Keratinocyte (primary cell): Measurements from ENCODE around the gene TPBGL. TPM values are rescaled to one million over a fixed set of nuclear protein-coding genes. Genes with fewer than 3 reads are reported as not detected.

Experiments
- DNase-seq: peaks from one replicate; pipeline ENCODE4 v3.0.0-alpha.2; 2011; ENCODE audit warnings: low read depth, missing footprints, low spot score
- FAIRE-seq: peaks from 2 replicates; lab custom pipeline; 2011; peaks lifted over from hg19 to GRCh38; lab: Jason Lieb, UNC
- H2AFZ ChIP-seq: 2 replicates; pipeline ENCODE4 v1.6.0; 2012; ENCODE audit warnings: low read length, control low read depth, inconsistent platforms; ENCODE audit not compliant: control insufficient read depth
- H3K27ac ChIP-seq: 2 replicates; pipeline ENCODE4 v1.5.1; 2011; ENCODE audit warnings: low read length; ENCODE audit not compliant: control insufficient read depth, insufficient read depth
- H3K27me3 ChIP-seq: 3 replicates; pipeline ENCODE4 v1.6.0; 2011; ENCODE audit warnings: low read length; ENCODE audit not compliant: control insufficient read depth, insufficient read depth; ENCODE audit errors: extremely low read depth
- H3K36me3 ChIP-seq, 2 experiments: 2 replicates in 1 of 2; 3 replicates in 1 of 2; pipeline ENCODE4 v1.5.1; 2011; ENCODE audit warnings: low read length in 2 of 2, mild to moderate bottlenecking in 1 of 2; ENCODE audit not compliant: control insufficient read depth in 2 of 2, insufficient read depth in 2 of 2; ENCODE audit errors: extremely low read depth in 1 of 2
- H3K4me1 ChIP-seq: 3 replicates; pipeline ENCODE4 v1.5.1; 2011; ENCODE audit warnings: low read length; ENCODE audit not compliant: control insufficient read depth, insufficient read depth; ENCODE audit errors: extremely low read depth
- H3K4me2 ChIP-seq: 3 replicates; pipeline ENCODE4 v1.6.0; 2011; ENCODE audit warnings: low read depth, low read length; ENCODE audit not compliant: control insufficient read depth, insufficient read depth; ENCODE audit errors: extremely low read depth
- H3K4me3 ChIP-seq, 3 experiments: fragments of 200-600 bp in 1 of 3; sonication (generic) in 1 of 3; 2 replicates in 2 of 3; 3 replicates in 1 of 3; pipeline ENCODE4 v1.5.1; 2011 to 2016; ENCODE audit warnings: low read length in 3 of 3, mild to moderate bottlenecking in 3 of 3, control low read depth in 2 of 3, inconsistent platforms in 1 of 3, low read depth in 1 of 3, mixed read lengths in 1 of 3, mixed run types in 1 of 3, moderate library complexity in 1 of 3; ENCODE audit not compliant: control insufficient read depth in 2 of 3, insufficient read depth in 2 of 3; ENCODE audit errors: extremely low read depth in 1 of 3
- H3K79me2 ChIP-seq: 2 replicates; pipeline ENCODE4 v1.6.0; 2012; ENCODE audit warnings: low read length; ENCODE audit not compliant: control insufficient read depth, insufficient read depth
- H3K9ac ChIP-seq: 3 replicates; pipeline ENCODE4 v1.6.0; 2011; ENCODE audit warnings: low read length; ENCODE audit not compliant: control insufficient read depth, insufficient read depth; ENCODE audit errors: extremely low read depth
- H3K9me1 ChIP-seq: 3 replicates; pipeline ENCODE4 v1.6.0; 2011; ENCODE audit warnings: low read length; ENCODE audit not compliant: control insufficient read depth, insufficient read depth; ENCODE audit errors: extremely low read depth
- H3K9me3 ChIP-seq: 2 replicates; pipeline ENCODE4 v1.5.1; 2012; ENCODE audit warnings: low read depth, low read length; ENCODE audit not compliant: control insufficient read depth
- H4K20me1 ChIP-seq: 3 replicates; pipeline ENCODE4 v1.6.0; 2011; ENCODE audit warnings: low read length; ENCODE audit not compliant: control insufficient read depth, insufficient read depth; ENCODE audit errors: extremely low read depth
- EZH2 ChIP-seq: IDR thresholded peaks from one replicate; pipeline ENCODE4 v1.6.1; 2012; ENCODE audit warnings: inconsistent platforms, mild to moderate bottlenecking, low read length, moderate library complexity
- dilution Hi-C: fragments of 300-500 bp; cut with MboI; formaldehyde crosslinking; loops from one replicate; pipeline ENCODE4 v1.7.0; 2020; ENCODE audit warnings: low sequenced_read_pairs; ENCODE audit not compliant: extremely low pct_ligation_motif_present
- polyA plus RNA-seq, 5 experiments: library from polyadenylated mRNA; depleted of rRNA in 3 of 5; stranded (reverse) in 3 of 5; stranded (forward) in 1 of 5; unstranded in 1 of 5; fragments of >200 nt; gene quantifications; 1 replicate in 1 of 5; 2 replicates in 3 of 5; 3 replicates in 1 of 5; pipeline versions ENCODE4 v1.2.1 to v1.2.3, GENCODE V29; 2011 to 2012; ENCODE audit warnings: missing spikeins in 2 of 5, low read depth in 1 of 5, low replicate concordance in 1 of 5
- TF ChIP-seq, protein P1 (sequence below), 3 experiments: IDR thresholded peaks in 1 of 3; conservative IDR thresholded peaks in 1 of 3; optimal IDR thresholded peaks in 1 of 3; 2 replicates in 2 of 3; 3 replicates in 1 of 3; pipeline versions ENCODE3 to v1.5.1; 2011; ENCODE audit warnings: low read length in 3 of 3, mild to moderate bottlenecking in 3 of 3, moderate library complexity in 2 of 3, control low read depth in 1 of 3, inconsistent platforms in 1 of 3; ENCODE audit not compliant: insufficient read depth in 2 of 3; ENCODE audit errors: extremely low read depth in 1 of 3

Gene TPBGL
- polyA plus RNA-seq, 1 donor (not counting 4 experiments of a cell fraction or from before 2014, with no cell fraction given), result not detected

DNA sequence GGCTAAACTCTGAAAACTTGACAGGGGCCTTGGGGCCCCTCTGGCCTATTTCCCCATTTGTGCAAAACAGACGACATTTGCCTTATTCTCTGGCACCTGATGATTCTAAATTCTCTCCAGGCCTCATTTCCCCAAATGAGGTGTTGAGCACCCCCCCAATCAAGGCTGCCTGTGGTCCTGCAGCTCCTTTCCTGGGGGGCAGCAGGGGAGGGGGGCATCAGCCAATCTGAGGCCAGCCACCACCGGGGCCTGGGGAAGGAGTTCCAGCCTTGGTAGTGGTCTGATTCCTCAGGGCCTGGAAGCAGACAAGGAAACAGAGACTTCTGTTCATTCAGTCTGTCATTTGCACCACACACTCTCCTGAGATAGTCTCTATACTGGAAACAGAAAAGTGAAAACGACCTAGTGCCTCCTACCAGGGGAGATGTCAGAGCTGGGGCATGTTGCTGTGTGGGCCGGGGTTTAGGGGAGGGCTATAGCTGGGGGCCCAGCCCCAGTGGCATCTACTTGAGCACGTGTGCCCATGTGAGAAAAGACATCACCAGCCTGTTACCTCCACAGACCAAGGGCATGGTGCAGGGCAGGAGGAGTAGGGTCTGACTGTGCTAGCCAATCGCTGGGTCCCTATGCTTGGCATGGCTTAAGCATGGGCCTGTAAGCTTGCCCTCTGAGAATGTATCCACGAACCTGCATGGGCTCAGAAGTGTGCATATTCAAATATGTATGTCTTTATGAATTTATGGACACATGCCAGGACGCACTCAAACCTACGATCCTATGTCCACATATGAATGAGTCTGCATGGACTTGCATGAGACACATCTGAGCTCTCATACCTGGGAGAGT is 1.8 kb upstream of the TPBGL start:
- Histone ChIP-seq H3K9me3 (no peaks in the 10 kb centered on the region), H2AFZ (no peak overlapping the region), H3K27me3 (peaks cover 43% of the 10 kb centered on the region), H3K27ac (no peak overlapping the region), H3K4me1 (no peaks in the 10 kb centered on the region), H3K36me3 (no peaks in the 10 kb centered on the region), H3K4me2 (no peak overlapping the region), H3K9me1 (no peaks in the 10 kb centered on the region), H3K9ac (no peak overlapping the region), H4K20me1 (peaks cover 2% of the 10 kb centered on the region), H3K79me2 (no peaks in the 10 kb centered on the region), H3K4me3 (no peak overlapping the region)
- dilution Hi-C loops, result no loop called here
- FAIRE-seq (no peak), DNase-seq (no peak)
- TF ChIP-seq, protein P1, sequence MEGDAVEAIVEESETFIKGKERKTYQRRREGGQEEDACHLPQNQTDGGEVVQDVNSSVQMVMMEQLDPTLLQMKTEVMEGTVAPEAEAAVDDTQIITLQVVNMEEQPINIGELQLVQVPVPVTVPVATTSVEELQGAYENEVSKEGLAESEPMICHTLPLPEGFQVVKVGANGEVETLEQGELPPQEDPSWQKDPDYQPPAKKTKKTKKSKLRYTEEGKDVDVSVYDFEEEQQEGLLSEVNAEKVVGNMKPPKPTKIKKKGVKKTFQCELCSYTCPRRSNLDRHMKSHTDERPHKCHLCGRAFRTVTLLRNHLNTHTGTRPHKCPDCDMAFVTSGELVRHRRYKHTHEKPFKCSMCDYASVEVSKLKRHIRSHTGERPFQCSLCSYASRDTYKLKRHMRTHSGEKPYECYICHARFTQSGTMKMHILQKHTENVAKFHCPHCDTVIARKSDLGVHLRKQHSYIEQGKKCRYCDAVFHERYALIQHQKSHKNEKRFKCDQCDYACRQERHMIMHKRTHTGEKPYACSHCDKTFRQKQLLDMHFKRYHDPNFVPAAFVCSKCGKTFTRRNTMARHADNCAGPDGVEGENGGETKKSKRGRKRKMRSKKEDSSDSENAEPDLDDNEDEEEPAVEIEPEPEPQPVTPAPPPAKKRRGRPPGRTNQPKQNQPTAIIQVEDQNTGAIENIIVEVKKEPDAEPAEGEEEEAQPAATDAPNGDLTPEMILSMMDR (optimal IDR thresholded peaks at IDR 0.05 in 1 of 3, IDR thresholded peaks at IDR 0.05 in 1 of 3, conservative IDR thresholded peaks at IDR 0.05 in 1 of 3; ENCODE audit: extremely low read depth in 1 of 3, insufficient read depth in 2 of 3, low read length in 3 of 3), result no peak
- no peak for TF ChIP-seq EZH2

GRCh38 chr11:75239531-75240290 is 863 bp upstream of the TPBGL start:
- H3K9me3 ChIP-seq, result no peaks in the 10 kb centered on the region
- H3K36me3 ChIP-seq, result no peaks in the 10 kb centered on the region
- H3K9me1 ChIP-seq, result no peaks in the 10 kb centered on the region
- peaks cover 50% of the 10 kb centered on the region for H3K27me3 ChIP-seq
- H3K27ac ChIP-seq, result no peak overlapping the region
- no peak overlapping the region for H2AFZ ChIP-seq
- dilution Hi-C loops, result no loop called here
- no peak overlapping the region for H3K4me2 ChIP-seq
- no peaks in the 10 kb centered on the region for H3K79me2 ChIP-seq
- H4K20me1 ChIP-seq, result no peaks in the 10 kb centered on the region
- no peak for FAIRE-seq
- no peak overlapping the region for H3K4me3 ChIP-seq
- TF ChIP-seq, protein P1 (optimal IDR thresholded peaks at IDR 0.05 in 1 of 3, IDR thresholded peaks at IDR 0.05 in 1 of 3, conservative IDR thresholded peaks at IDR 0.05 in 1 of 3; ENCODE audit: extremely low read depth in 1 of 3, insufficient read depth in 2 of 3, low read length in 3 of 3), result no peak
- no peak for TF ChIP-seq EZH2
- no peaks in the 10 kb centered on the region for H3K4me1 ChIP-seq
- H3K9ac ChIP-seq, result no peak overlapping the region
- no peak for DNase-seq
